A673 (cell line): ENCODE measurements around the gene ST6GALNAC3. TPM values are rescaled to one million over a fixed set of nuclear protein-coding genes. Genes with fewer than 3 reads are reported as not detected.

Experiments used
- BruUV-seq: library from RNA; stranded (reverse); fragments of 400-500 nt; replicated peaks from 2 replicates; lab custom pipeline; 2021; lab: Mats Ljungman, UMichigan
- CTCF ChIA-PET: fragments of 300-600 bp; sonication (Branson Sonifier 250); formaldehyde crosslinking; loops from one replicate; lab custom pipeline; 2022; ENCODE audit warnings: antibody characterized with exemption; lab: Charles Lee
- POLR2A ChIA-PET: fragments of 300-600 bp; sonication (Branson Sonifier 250); formaldehyde crosslinking; loops from one replicate; lab custom pipeline; 2022; ENCODE audit warnings: antibody characterized with exemption; ENCODE audit not compliant: low non-redundant PET; lab: Charles Lee
- DNase-seq: peaks from one replicate; pipeline ENCODE4 v3.0.0-alpha.2; 2015; ENCODE audit warnings: low spot score
- H3K27ac ChIP-seq: fragments of 200-600 bp; sonication (generic); 2 replicates; pipeline ENCODE4 v1.5.1; 2016; ENCODE audit warnings: mixed run types, low read depth, mild to moderate bottlenecking, mixed read lengths, antibody characterized with exemption, low read length; ENCODE audit not compliant: poor library complexity, severe bottlenecking
- H3K27me3 ChIP-seq: fragments of 200-600 bp; sonication (generic); replicated peaks from 2 replicates; pipeline ENCODE4 v1.6.1; 2017; ENCODE audit warnings: mixed run types, low read depth, mild to moderate bottlenecking, mixed read lengths, antibody characterized with exemption, low read length; ENCODE audit not compliant: insufficient read depth, poor library complexity
- H3K36me3 ChIP-seq: fragments of 200-600 bp; sonication (generic); 2 replicates; pipeline ENCODE4 v1.6.1; 2016; ENCODE audit warnings: mixed run types, mild to moderate bottlenecking, mixed read lengths, antibody characterized with exemption, low read length; ENCODE audit not compliant: insufficient read depth, poor library complexity, severe bottlenecking
- H3K4me1 ChIP-seq: fragments of 200-600 bp; sonication (generic); 2 replicates; pipeline ENCODE4 v1.6.1; 2017; ENCODE audit warnings: mixed run types, mild to moderate bottlenecking, mixed read lengths, antibody characterized with exemption, low read length; ENCODE audit not compliant: insufficient read depth, poor library complexity, severe bottlenecking
- H3K4me3 ChIP-seq: fragments of 200-600 bp; sonication (generic); 2 replicates; pipeline ENCODE4 v1.5.1; 2016; ENCODE audit warnings: low read depth, mixed run types, mild to moderate bottlenecking, mixed read lengths, low read length; ENCODE audit not compliant: poor library complexity, severe bottlenecking
- H3K9me3 ChIP-seq: fragments of 200-600 bp; sonication (generic); 2 replicates; pipeline ENCODE4 v1.6.1; 2016; ENCODE audit warnings: mixed run types, low read depth, mild to moderate bottlenecking, mixed read lengths, antibody characterized with exemption, low read length; ENCODE audit not compliant: poor library complexity, severe bottlenecking
- EZH2 ChIP-seq: fragments of 200-600 bp; sonication (generic); IDR thresholded peaks from 2 replicates; pipeline ENCODE4 v1.6.1; 2017; ENCODE audit warnings: borderline replicate concordance, low read depth, mild to moderate bottlenecking, mixed read lengths, antibody characterized with exemption, low read length; ENCODE audit not compliant: poor library complexity, severe bottlenecking
- intact Hi-C: fragments of 100-400 bp; cut with micrococcal nuclease; formaldehyde crosslinking; loops from one replicate; pipeline ENCODE4 v1.10.0; 2022; ENCODE audit not compliant: unreplicated experiment
- total RNA-seq: library from RNA; stranded (reverse); gene quantifications from 2 replicates; pipeline ENCODE4 v1.2.3, GENCODE V29; 2021
- TF ChIP-seq, protein P1 (sequence below): fragments of 300-800, 200-600 bp; sonication (generic); conservative IDR thresholded peaks from 2 replicates; pipeline ENCODE4 v1.5.1; 2017; ENCODE audit warnings: low read depth, mild to moderate bottlenecking, antibody characterized with exemption, low read length, moderate library complexity, mixed read lengths

The ST6GALNAC3 gene
- total RNA-seq, 1 experiment from 2014 or later, result 1.2 TPM

GRCh38 chr1:76289692-76290091 is 215.1 kb downstream of the ST6GALNAC3 start:
- no TSS peak for BruUV-seq
- intact Hi-C loops, result no loop called here

GRCh38 chr1:76290271-76290670 is 215.7 kb downstream of the ST6GALNAC3 start:
- no peak overlapping the region for H3K4me3 ChIP-seq
- TF ChIP-seq, protein P1, sequence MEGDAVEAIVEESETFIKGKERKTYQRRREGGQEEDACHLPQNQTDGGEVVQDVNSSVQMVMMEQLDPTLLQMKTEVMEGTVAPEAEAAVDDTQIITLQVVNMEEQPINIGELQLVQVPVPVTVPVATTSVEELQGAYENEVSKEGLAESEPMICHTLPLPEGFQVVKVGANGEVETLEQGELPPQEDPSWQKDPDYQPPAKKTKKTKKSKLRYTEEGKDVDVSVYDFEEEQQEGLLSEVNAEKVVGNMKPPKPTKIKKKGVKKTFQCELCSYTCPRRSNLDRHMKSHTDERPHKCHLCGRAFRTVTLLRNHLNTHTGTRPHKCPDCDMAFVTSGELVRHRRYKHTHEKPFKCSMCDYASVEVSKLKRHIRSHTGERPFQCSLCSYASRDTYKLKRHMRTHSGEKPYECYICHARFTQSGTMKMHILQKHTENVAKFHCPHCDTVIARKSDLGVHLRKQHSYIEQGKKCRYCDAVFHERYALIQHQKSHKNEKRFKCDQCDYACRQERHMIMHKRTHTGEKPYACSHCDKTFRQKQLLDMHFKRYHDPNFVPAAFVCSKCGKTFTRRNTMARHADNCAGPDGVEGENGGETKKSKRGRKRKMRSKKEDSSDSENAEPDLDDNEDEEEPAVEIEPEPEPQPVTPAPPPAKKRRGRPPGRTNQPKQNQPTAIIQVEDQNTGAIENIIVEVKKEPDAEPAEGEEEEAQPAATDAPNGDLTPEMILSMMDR, result no peak
- TF ChIP-seq EZH2, result no peak
- no peak for DNase-seq
- BruUV-seq, result no TSS peak
- H3K9me3 ChIP-seq, result no peaks in the 10 kb centered on the region
- H3K36me3 ChIP-seq, result no peaks in the 10 kb centered on the region
- H3K4me1 ChIP-seq, result peaks cover 8% of the 10 kb centered on the region
- H3K27ac ChIP-seq, result no peak overlapping the region
- CTCF ChIA-PET, result no interaction called here
- intact Hi-C loops, result no loop called here
- POLR2A ChIA-PET, result no interaction called here
- peaks cover 59% of the 10 kb centered on the region for H3K27me3 ChIP-seq

More at GRCh38 chr1:76289692-76290091, 215.1 kb downstream of the ST6GALNAC3 start:
- no peak overlapping the region for H3K27ac ChIP-seq
- H3K4me3 ChIP-seq, result no peak overlapping the region
- ChIA-PET CTCF (no interaction called here), POLR2A (no interaction called here)
- H3K9me3 ChIP-seq, result no peaks in the 10 kb centered on the region
- DNase-seq, result no peak
- peaks cover 7% of the 10 kb centered on the region for H3K4me1 ChIP-seq
- TF ChIP-seq, protein P1, result no peak
- no peak for TF ChIP-seq EZH2
- H3K36me3 ChIP-seq, result no peaks in the 10 kb centered on the region
- peaks cover 56% of the 10 kb centered on the region for H3K27me3 ChIP-seq

DNA sequence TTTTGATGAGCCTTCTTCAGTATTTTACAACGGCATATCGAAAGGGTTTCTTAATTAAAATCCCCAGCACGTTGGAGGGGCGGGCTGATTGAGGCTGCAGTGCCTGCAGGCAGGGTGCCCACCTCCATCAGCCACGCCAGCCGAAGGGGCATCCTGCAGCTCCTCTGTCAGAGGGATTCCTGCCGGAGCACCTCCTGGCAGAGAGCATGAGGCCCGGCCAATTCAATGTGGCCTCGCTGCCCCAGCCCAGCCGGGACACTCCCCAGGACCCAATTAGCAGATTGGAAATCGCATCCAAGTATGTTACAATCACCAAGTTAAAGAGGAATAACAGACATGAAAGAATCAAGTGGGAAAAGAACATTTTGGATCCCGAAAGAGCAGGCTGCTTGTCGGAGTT is 216.6 kb downstream of the ST6GALNAC3 start:
- H3K4me3 ChIP-seq, result no peak overlapping the region
- ChIA-PET POLR2A (no interaction called here), CTCF (no interaction called here)
- H3K27ac ChIP-seq, result no peak overlapping the region
- peaks cover 8% of the 10 kb centered on the region for H3K4me1 ChIP-seq
- no peak for DNase-seq
- BruUV-seq, result no TSS peak
- intact Hi-C loops, result no loop called here
- no peaks in the 10 kb centered on the region for H3K9me3 ChIP-seq
- H3K36me3 ChIP-seq, result no peaks in the 10 kb centered on the region
- peaks cover 68% of the 10 kb centered on the region for H3K27me3 ChIP-seq
- TF ChIP-seq EZH2, result no peak
- TF ChIP-seq, protein P1, result no peak
